GM12878 (cell line): ENCODE data around the gene TYW1. TPM values are rescaled to one million over a fixed set of nuclear protein-coding genes. Genes with fewer than 3 reads are reported as not detected.

Source experiments
- ATAC-seq: fragments of 200-7000 bp; cut with Tn5 transposase; 3 replicates; pipeline ENCODE4 v1.9.1; 2020; ENCODE audit warnings: mild to moderate bottlenecking, moderate library complexity
- BruUV-seq: library from RNA; stranded (reverse); fragments of 400-500 nt; replicated peaks from 2 replicates; lab custom pipeline; 2021; lab: Mats Ljungman, UMichigan
- CTCF ChIA-PET: fragments of 300-600 bp; sonication (Branson Sonifier 250); formaldehyde crosslinking; extraction: SDS; loops from one replicate; lab custom pipeline; 2021; ENCODE audit warnings: inconsistent platforms; lab: Yijun Ruan, JAX
- POLR2A ChIA-PET: fragments of 350-600 bp; formaldehyde crosslinking; extraction: SDS; loops from one replicate; lab custom pipeline; 2021; ENCODE audit warnings: inconsistent platforms; lab: Charles Lee
- RAD21 ChIA-PET: fragments of 300-600 bp; sonication (Branson Sonifier 250); formaldehyde crosslinking; loops from one replicate; lab custom pipeline; 2023; ENCODE audit warnings: antibody characterized with exemption; ENCODE audit not compliant: unreplicated experiment; lab: Charles Lee
- SMC1A ChIA-PET: fragments of 300-600 bp; sonication (Branson Sonifier 250); formaldehyde crosslinking; loops from one replicate; lab custom pipeline; 2023; ENCODE audit not compliant: unreplicated experiment, uncharacterized antibody; lab: Charles Lee
- DNase-seq: peaks from one replicate; pipeline ENCODE4 v3.0.0-alpha.2; 2011; ENCODE audit warnings: low read depth, low spot score
- FAIRE-seq: peaks from 3 replicates; lab custom pipeline; 2011; peaks lifted over from hg19 to GRCh38; lab: Jason Lieb, UNC
- H2AFZ ChIP-seq: 2 replicates; pipeline ENCODE4 v1.6.0; 2011; ENCODE audit warnings: low read depth, low read length, control low read depth; ENCODE audit not compliant: control insufficient read depth
- H3K27ac ChIP-seq: 2 replicates; pipeline ENCODE4 v1.5.1; 2011; ENCODE audit warnings: control low read depth; ENCODE audit not compliant: control insufficient read depth, insufficient read depth
- H3K27me3 ChIP-seq, 2 experiments: replicated peaks in 1 of 2; 2 replicates each; pipeline versions ENCODE4 v1.6.0 to v1.6.1; 2011; ENCODE audit warnings: low read length in 1 of 2; ENCODE audit not compliant: control insufficient read depth in 2 of 2, insufficient read depth in 2 of 2
- H3K36me3 ChIP-seq, 2 experiments: 2 replicates each; pipeline ENCODE4 v1.5.1; 2011; ENCODE audit warnings: low read length in 1 of 2; ENCODE audit not compliant: control insufficient read depth in 2 of 2, insufficient read depth in 2 of 2
- H3K4me1 ChIP-seq: 2 replicates; pipeline ENCODE4 v1.6.1; 2011; ENCODE audit warnings: mild to moderate bottlenecking, low read length, moderate library complexity, mixed read lengths; ENCODE audit not compliant: control insufficient read depth, insufficient read depth
- H3K4me2 ChIP-seq: 2 replicates; pipeline ENCODE4 v1.6.0; 2011; ENCODE audit warnings: control low read depth; ENCODE audit not compliant: control insufficient read depth, insufficient read depth
- H3K4me3 ChIP-seq: fragments of 200-600 bp; sonication (generic); 2 replicates; pipeline ENCODE4 v1.5.1; 2016
- H3K79me2 ChIP-seq: 2 replicates; pipeline ENCODE4 v1.6.0; 2011; ENCODE audit warnings: low read length; ENCODE audit not compliant: control insufficient read depth, insufficient read depth
- H3K9ac ChIP-seq: 2 replicates; pipeline ENCODE4 v1.8.0; 2011; ENCODE audit warnings: low read length, control low read depth, mixed read lengths; ENCODE audit not compliant: control insufficient read depth, insufficient read depth
- H3K9me3 ChIP-seq: replicated peaks from 3 replicates; pipeline ENCODE4 v1.5.1; 2011; ENCODE audit warnings: mild to moderate bottlenecking, low read length; ENCODE audit not compliant: control insufficient read depth, insufficient read depth
- H4K20me1 ChIP-seq: 2 replicates; pipeline ENCODE4 v1.6.0; 2011; ENCODE audit not compliant: control insufficient read depth, insufficient read depth
- KDM1A ChIP-seq: fragments of 200-600 bp; sonication (generic); IDR thresholded peaks from 2 replicates; pipeline ENCODE4 v1.6.1; 2016; ENCODE audit warnings: borderline replicate concordance
- MXI1 ChIP-seq: fragments of 150-350 bp; IDR thresholded peaks from 2 replicates; pipeline ENCODE4 v1.6.1; 2011; ENCODE audit warnings: low read depth, mild to moderate bottlenecking, inconsistent platforms, low read length, improper control_type of control experiment
- SIX5 ChIP-seq: IDR thresholded peaks from 2 replicates; pipeline ENCODE4 v1.6.1; 2011; ENCODE audit warnings: mild to moderate bottlenecking, low read depth, low read length, moderate library complexity; ENCODE audit not compliant: severe bottlenecking
- ZSCAN29 ChIP-seq: fragments of 450-650 bp; IDR thresholded peaks from 2 replicates; pipeline ENCODE4 v1.6.1; 2017; ENCODE audit warnings: mild to moderate bottlenecking, moderate library complexity
- WGBS: methylation state at CpG from one replicate; pipeline ENCODE4 v1.1.6; 2016; ENCODE audit warnings: low lambda C conversion rate; ENCODE audit not compliant: insufficient replicate concordance, insufficient coverage; ENCODE audit errors: missing lambda C conversion rate; 5-methylcytosine and 5-hydroxymethylcytosine counted together
- in situ Hi-C: fragments of 300-500 bp; cut with MboI; formaldehyde crosslinking; loops from 9 replicates; pipeline ENCODE4 v1.14.3; 2018; ENCODE audit warnings: mixed read lengths
- intact Hi-C: fragments of 100-400 bp; cut with micrococcal nuclease; formaldehyde crosslinking; loops from one replicate; pipeline ENCODE4 v1.14.2; 2022; ENCODE audit not compliant: unreplicated experiment
- polyA plus RNA-seq, 11 experiments: library from polyadenylated mRNA; depleted of rRNA in 4 of 11; unstranded in 6 of 11; stranded (reverse) in 5 of 11; fragments of >200 nt; fragmentation: Nextera tagmentation in 4 of 11; fragmentation: Illumina TruSeq in 1 of 11; extraction: Ambion mirVana in 4 of 11; extraction: Trizol in 1 of 11; gene quantifications; 1 replicate in 1 of 11; 2 replicates in 10 of 11; pipeline versions ENCODE4 v1.2.1 to v1.2.3, GENCODE V29; 2011 to 2016; ENCODE audit warnings: inconsistent platforms in 2 of 11, missing spikeins in 2 of 11, low read depth in 1 of 11
- total RNA-seq, 4 experiments: library from RNA; depleted of rRNA in 3 of 4; stranded (reverse); fragments of >200 nt in 3 of 4; fragmentation: Illumina TruSeq in 1 of 4; extraction: Trizol in 1 of 4; gene quantifications; 2 replicates each; pipeline versions ENCODE4 v1.2.1 to v1.2.3, GENCODE V29; 2013 to 2021
- TF ChIP-seq, protein P1 (sequence below): fragments of 150-350 bp; IDR thresholded peaks from 2 replicates; pipeline ENCODE4 v1.6.1; 2014; ENCODE audit warnings: mild to moderate bottlenecking, low read depth, low read length
- TF ChIP-seq, protein P2 (sequence below): fragments of 450-650 bp; IDR thresholded peaks from 2 replicates; pipeline ENCODE4 v1.6.1; 2018; ENCODE audit warnings: borderline replicate concordance, mild to moderate bottlenecking; ENCODE audit not compliant: partially characterized antibody
- TF ChIP-seq, protein P3 (sequence below): fragments of 450-650 bp; IDR thresholded peaks from 2 replicates; pipeline ENCODE4 v1.6.1; 2017; ENCODE audit warnings: mild to moderate bottlenecking

TYW1 gene
- total and polyA plus RNA-seq, 10 of the 15 experiments (the other 5 are each of a cell fraction or from before 2014, with no cell fraction given): 11.3 to 29.0 (median 18.4) TPM

DNA sequence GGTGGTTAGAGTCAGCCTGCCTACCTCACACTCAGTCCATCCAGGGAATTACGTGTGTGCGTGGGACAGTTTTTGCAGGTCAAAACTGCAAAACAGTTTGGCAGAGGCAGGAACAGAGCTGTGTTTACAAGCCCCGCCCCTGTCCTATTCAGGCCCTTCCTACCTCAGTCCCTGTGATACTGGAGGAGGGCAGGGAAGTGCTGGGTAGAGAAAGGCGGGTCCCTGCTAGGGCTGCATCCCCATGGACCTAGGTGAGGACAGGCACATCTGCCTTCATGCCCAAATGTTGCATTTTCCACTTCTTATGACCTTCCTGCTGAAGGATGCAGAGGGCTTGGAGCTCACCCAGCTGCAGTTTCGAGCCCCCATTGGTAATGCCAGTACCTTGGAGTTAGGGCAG, 26.3 kb upstream of the TYW1 start:
- Histone ChIP-seq H3K4me2 (no peak overlapping the region), H3K27ac (no peak overlapping the region), H2AFZ (no peak overlapping the region), H3K27me3 (no peaks in the 10 kb centered on the region), H3K4me3 (no peak overlapping the region), H3K9ac (no peak overlapping the region), H3K79me2 (no peaks in the 10 kb centered on the region), H3K9me3 (no peaks in the 10 kb centered on the region), H4K20me1 (no peaks in the 10 kb centered on the region), H3K4me1 (no peaks in the 10 kb centered on the region), H3K36me3 (no peaks in the 10 kb centered on the region)
- no peak for TF ChIP-seq KDM1A
- TF ChIP-seq, protein P1, sequence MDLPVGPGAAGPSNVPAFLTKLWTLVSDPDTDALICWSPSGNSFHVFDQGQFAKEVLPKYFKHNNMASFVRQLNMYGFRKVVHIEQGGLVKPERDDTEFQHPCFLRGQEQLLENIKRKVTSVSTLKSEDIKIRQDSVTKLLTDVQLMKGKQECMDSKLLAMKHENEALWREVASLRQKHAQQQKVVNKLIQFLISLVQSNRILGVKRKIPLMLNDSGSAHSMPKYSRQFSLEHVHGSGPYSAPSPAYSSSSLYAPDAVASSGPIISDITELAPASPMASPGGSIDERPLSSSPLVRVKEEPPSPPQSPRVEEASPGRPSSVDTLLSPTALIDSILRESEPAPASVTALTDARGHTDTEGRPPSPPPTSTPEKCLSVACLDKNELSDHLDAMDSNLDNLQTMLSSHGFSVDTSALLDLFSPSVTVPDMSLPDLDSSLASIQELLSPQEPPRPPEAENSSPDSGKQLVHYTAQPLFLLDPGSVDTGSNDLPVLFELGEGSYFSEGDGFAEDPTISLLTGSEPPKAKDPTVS: no peak
- POLR2A ChIA-PET: no interaction called here
- CTCF ChIA-PET: no interaction called here
- DNase-seq: no peak
- SMC1A ChIA-PET: no interaction called here
- RAD21 ChIA-PET: no interaction called here
- 50% methylated on average over 5 of the region's 5 CpGs for WGBS
- in situ Hi-C loops: no loop called here
- ATAC-seq: peak; percentile 53
- intact Hi-C loops: no loop called here
- FAIRE-seq: no peak
- BruUV-seq: no TSS peak

DNA sequence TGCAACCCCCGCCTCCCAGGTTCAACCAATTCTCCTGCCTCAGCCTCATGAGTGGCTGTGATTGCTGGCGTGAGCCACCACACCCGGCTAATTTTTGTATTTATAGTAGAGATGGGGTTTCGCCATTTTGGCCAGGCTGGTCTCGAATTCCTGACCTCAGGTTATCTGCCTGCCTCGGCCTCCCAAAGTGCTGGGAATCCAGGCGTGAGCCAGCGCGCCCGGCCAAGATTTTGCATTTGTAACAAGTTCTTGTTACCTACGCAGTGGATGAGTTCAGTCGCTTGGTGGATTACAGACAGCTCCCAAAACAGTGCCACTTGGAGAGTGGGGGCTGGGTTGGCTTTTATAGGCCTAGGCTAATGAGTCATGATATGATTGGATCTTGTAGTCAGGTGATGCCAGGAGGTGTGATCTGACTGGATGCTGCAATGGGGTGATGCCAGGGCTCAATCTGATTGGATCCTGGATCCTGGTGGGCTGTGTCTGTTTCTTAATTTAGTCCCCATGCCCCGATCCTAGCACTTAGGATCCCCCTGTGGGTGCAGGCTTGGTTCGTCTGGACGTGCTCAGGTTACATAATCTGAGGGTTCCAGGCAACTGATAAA, 21.5 kb upstream of the TYW1 start:
- Histone ChIP-seq H3K4me3 (no peak overlapping the region), H3K79me2 (no peaks in the 10 kb centered on the region), H3K4me2 (no peak overlapping the region), H3K27ac (no peak overlapping the region), H3K9me3 (peaks cover 2% of the 10 kb centered on the region; the same call in 2 of the 3 replicates), H2AFZ (no peak overlapping the region), H3K4me1 (no peaks in the 10 kb centered on the region), H3K27me3 (no peaks in the 10 kb centered on the region), H4K20me1 (no peaks in the 10 kb centered on the region), H3K36me3 (no peaks in the 10 kb centered on the region), H3K9ac (no peak overlapping the region)
- in situ Hi-C loops: no loop called here
- ChIA-PET SMC1A (no interaction called here), CTCF (no interaction called here), RAD21 (no interaction called here), POLR2A (no interaction called here)
- FAIRE-seq (no peak), ATAC-seq (no peak), DNase-seq (no peak)
- 74% methylated on average over 15 of the region's 15 CpGs for WGBS
- intact Hi-C loops: no loop called here
- BruUV-seq: no TSS peak
- TF ChIP-seq, protein P2, sequence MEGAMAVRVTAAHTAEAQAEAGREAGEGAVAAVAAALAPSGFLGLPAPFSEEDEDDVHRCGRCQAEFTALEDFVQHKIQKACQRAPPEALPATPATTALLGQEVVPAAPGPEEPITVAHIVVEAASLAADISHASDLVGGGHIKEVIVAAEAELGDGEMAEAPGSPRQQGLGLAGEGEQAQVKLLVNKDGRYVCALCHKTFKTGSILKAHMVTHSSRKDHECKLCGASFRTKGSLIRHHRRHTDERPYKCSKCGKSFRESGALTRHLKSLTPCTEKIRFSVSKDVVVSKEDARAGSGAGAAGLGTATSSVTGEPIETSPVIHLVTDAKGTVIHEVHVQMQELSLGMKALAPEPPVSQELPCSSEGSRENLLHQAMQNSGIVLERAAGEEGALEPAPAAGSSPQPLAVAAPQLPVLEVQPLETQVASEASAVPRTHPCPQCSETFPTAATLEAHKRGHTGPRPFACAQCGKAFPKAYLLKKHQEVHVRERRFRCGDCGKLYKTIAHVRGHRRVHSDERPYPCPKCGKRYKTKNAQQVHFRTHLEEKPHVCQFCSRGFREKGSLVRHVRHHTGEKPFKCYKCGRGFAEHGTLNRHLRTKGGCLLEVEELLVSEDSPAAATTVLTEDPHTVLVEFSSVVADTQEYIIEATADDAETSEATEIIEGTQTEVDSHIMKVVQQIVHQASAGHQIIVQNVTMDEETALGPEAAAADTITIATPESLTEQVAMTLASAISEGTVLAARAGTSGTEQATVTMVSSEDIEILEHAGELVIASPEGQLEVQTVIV: no peak
- TF ChIP-seq, protein P3, sequence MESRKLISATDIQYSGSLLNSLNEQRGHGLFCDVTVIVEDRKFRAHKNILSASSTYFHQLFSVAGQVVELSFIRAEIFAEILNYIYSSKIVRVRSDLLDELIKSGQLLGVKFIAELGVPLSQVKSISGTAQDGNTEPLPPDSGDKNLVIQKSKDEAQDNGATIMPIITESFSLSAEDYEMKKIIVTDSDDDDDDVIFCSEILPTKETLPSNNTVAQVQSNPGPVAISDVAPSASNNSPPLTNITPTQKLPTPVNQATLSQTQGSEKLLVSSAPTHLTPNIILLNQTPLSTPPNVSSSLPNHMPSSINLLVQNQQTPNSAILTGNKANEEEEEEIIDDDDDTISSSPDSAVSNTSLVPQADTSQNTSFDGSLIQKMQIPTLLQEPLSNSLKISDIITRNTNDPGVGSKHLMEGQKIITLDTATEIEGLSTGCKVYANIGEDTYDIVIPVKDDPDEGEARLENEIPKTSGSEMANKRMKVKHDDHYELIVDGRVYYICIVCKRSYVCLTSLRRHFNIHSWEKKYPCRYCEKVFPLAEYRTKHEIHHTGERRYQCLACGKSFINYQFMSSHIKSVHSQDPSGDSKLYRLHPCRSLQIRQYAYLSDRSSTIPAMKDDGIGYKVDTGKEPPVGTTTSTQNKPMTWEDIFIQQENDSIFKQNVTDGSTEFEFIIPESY: no peak
- TF ChIP-seq ZSCAN29: no peak
- TF ChIP-seq MXI1: no peak
- no peak for TF ChIP-seq SIX5
